RWPE2 (cell line): Measurements from ENCODE around the gene WDR47.
"Not testable (repeated sequence)": the region's sequence is repeated elsewhere in the genome, so short reads cannot be mapped to it uniquely, and the experiment has no call there.

Experiments used
- ATAC-seq: fragments of 200-7000 bp; cut with Tn5 transposase; 3 replicates; pipeline ENCODE4 v1.9.1; 2021; ENCODE audit warnings: low read depth
- DNase-seq: peaks from one replicate; pipeline ENCODE4 v3.0.0-alpha.2; 2020; ENCODE audit warnings: low spot score
- H3K27ac ChIP-seq: fragments of 450-650 bp; 2 replicates; pipeline ENCODE4 v1.5.1; 2017; ENCODE audit warnings: mild to moderate bottlenecking; ENCODE audit not compliant: poor library complexity, severe bottlenecking
- H3K27me3 ChIP-seq: fragments of 250-450 bp; sonication (Bioruptor Pico); 2 replicates; pipeline ENCODE4 v1.5.1; 2021; ENCODE audit warnings: mild to moderate bottlenecking, moderate library complexity; ENCODE audit not compliant: insufficient read depth, poor library complexity, severe bottlenecking
- H3K36me3 ChIP-seq: fragments of 250-450 bp; sonication (Bioruptor Pico); 2 replicates; pipeline ENCODE4 v1.5.1; 2020; ENCODE audit warnings: low read depth, mild to moderate bottlenecking, moderate library complexity
- H3K4me1 ChIP-seq: fragments of 250-450 bp; sonication (Bioruptor Pico); 2 replicates; pipeline ENCODE4 v1.5.1; 2021; ENCODE audit warnings: mild to moderate bottlenecking, moderate library complexity; ENCODE audit not compliant: insufficient read depth, poor library complexity, severe bottlenecking
- H3K4me3 ChIP-seq: fragments of 250-450 bp; sonication (Bioruptor Pico); 2 replicates; pipeline ENCODE4 v1.5.1; 2021; ENCODE audit warnings: mild to moderate bottlenecking, moderate library complexity; ENCODE audit not compliant: severe bottlenecking
- H3K9me3 ChIP-seq: fragments of 250-450 bp; sonication (Bioruptor Pico); 2 replicates; pipeline ENCODE4 v1.5.1; 2021; ENCODE audit warnings: mild to moderate bottlenecking, moderate library complexity; ENCODE audit not compliant: severe bottlenecking
- TF ChIP-seq, protein P1 (sequence below): fragments of 450-650 bp; IDR thresholded peaks from one replicate; pipeline ENCODE4 v1.5.1; 2017; ENCODE audit warnings: mild to moderate bottlenecking, moderate library complexity; ENCODE audit not compliant: poor library complexity, severe bottlenecking

The WDR47 gene

GRCh38 chr1:108933944-108934343 is 108.0 kb downstream of the WDR47 start:
- Histone ChIP-seq H3K4me3 (no peak overlapping the region), H3K27ac (no peak overlapping the region), H3K9me3 (no peaks in the 10 kb centered on the region), H3K36me3 (peaks cover 94% of the 10 kb centered on the region), H3K27me3 (no peaks in the 10 kb centered on the region), H3K4me1 (no peaks in the 10 kb centered on the region)
- TF ChIP-seq, protein P1, sequence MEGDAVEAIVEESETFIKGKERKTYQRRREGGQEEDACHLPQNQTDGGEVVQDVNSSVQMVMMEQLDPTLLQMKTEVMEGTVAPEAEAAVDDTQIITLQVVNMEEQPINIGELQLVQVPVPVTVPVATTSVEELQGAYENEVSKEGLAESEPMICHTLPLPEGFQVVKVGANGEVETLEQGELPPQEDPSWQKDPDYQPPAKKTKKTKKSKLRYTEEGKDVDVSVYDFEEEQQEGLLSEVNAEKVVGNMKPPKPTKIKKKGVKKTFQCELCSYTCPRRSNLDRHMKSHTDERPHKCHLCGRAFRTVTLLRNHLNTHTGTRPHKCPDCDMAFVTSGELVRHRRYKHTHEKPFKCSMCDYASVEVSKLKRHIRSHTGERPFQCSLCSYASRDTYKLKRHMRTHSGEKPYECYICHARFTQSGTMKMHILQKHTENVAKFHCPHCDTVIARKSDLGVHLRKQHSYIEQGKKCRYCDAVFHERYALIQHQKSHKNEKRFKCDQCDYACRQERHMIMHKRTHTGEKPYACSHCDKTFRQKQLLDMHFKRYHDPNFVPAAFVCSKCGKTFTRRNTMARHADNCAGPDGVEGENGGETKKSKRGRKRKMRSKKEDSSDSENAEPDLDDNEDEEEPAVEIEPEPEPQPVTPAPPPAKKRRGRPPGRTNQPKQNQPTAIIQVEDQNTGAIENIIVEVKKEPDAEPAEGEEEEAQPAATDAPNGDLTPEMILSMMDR = no peak
- ATAC-seq (no peak), DNase-seq (no peak)

DNA sequence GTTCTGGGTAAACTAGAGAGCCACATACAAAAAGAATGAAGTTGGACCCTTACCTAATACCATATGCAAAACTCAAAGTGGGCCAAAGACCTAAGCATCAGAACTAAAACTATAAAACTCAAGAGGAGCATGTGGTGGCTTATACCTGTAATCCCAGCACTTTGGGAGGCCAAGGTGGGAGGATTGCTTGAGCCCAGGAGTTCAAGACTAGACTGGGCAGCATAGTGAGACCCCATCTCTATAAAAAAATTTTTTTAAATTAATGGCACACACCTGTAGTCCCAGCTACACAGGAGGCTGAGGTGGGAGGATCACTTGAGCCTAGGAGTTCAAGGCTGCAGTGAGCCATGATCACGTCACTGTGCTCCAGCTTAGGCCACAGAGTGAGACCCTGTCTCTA is 114.3 kb downstream of the WDR47 start:
- ATAC-seq, H3K9me3 ChIP-seq, H3K27ac ChIP-seq, H3K4me3 ChIP-seq, DNase-seq, H3K27me3 ChIP-seq, H3K4me1 ChIP-seq: not testable (repeated sequence)
- H3K36me3 ChIP-seq = peaks cover 97% of the 10 kb centered on the region

DNA sequence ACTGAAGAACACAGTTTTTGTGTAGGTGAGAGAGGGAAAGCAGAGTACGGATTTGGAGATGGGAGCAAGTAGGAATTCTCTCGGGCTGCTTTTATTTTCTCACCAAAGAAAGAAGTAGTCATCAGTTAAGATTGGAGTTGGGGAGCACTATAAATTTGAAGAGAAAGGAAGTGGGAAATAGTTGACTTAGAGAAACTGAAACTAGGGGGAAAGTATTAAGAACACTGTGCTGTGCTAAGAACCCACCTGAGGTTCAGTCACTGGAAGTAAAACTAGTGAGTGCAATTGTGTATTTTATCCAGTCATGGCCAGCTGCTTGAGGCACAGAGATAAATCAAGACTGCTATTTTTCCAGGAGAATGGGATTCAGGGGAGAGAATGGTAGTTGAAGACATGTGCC is 116.0 kb downstream of the WDR47 start:
- no peak overlapping the region for H3K4me3 ChIP-seq
- DNase-seq (no peak), ATAC-seq (no peak)
- H3K36me3 ChIP-seq = peaks cover 97% of the 10 kb centered on the region
- H3K4me1 ChIP-seq = no peaks in the 10 kb centered on the region
- H3K9me3 ChIP-seq = no peaks in the 10 kb centered on the region
- H3K27ac ChIP-seq = no peak overlapping the region
- TF ChIP-seq, protein P1 = no peak
- no peaks in the 10 kb centered on the region for H3K27me3 ChIP-seq
